Measurements from ENCODE around the gene DGKZ.

Gene DGKZ

GRCh38 chr11:46366260-46366659 is 19.0 kb downstream of the DGKZ start:
- Histone ChIP-seq H3K79me1 (ENCODE audit: low read depth, low read length) (peaks cover 16% of the 10 kb centered on the region), H3K23ac (ENCODE audit: low read depth, low read length, poor library complexity) (peak overlapping the region; percentile 57), H3K9ac (ENCODE audit: low read depth, low read length, poor library complexity) (no peak overlapping the region), H3K14ac (ENCODE audit: low read length) (no peak overlapping the region), H2BK12ac (ENCODE audit: low read length) (no peak overlapping the region), H3K27me3 (ENCODE audit: control insufficient read depth in 3 of 3, insufficient read depth in 3 of 3, low read depth in 1 of 3, low read length in 3 of 3) (no peaks in the 10 kb centered on the region), H2BK120ac (ENCODE audit: low read depth, low read length) (no peak overlapping the region), H3K36me3 (replicated peaks in 1 of 2; ENCODE audit: control insufficient read depth in 2 of 2, insufficient read depth in 2 of 2, low read length in 2 of 2) (peaks cover 5 to 22% of the 10 kb centered on the region in 2 donors), H2BK5ac (ENCODE audit: low read length) (peak overlapping the region; percentile 42), H4K8ac (ENCODE audit: low read depth, low read length) (no peak overlapping the region), H3K4me3 (ENCODE audit: low read length in 2 of 2) (no peak overlapping the region), H2BK15ac (ENCODE audit: low read length) (peak overlapping the region; percentile 52), H3K4me1 (ENCODE audit: control insufficient read depth in 2 of 2, insufficient read depth in 1 of 2, low read depth in 1 of 2, low read length in 2 of 2) (peaks cover 33 to 35% of the 10 kb centered on the region in 2 donors), H3K4me2 (ENCODE audit: insufficient read depth, low read length, poor library complexity, severe bottlenecking) (no peak overlapping the region), H3K4ac (ENCODE audit: low read length) (no peak overlapping the region), H3K27ac (replicated peaks; ENCODE audit: low read length) (no peak overlapping the region), H2AFZ (ENCODE audit: low read length) (no peak overlapping the region), H3K9me3 (replicated peaks in 1 of 2; ENCODE audit: control insufficient read depth in 2 of 2, insufficient read depth in 1 of 2, low read depth in 1 of 2, low read length in 2 of 2) (peaks cover 0 to 2% of the 10 kb centered on the region in 2 donors), H3K18ac (ENCODE audit: low read length) (peak overlapping the region; percentile 52), H2AK5ac (ENCODE audit: low read depth, low read length) (no peak overlapping the region), H4K91ac (ENCODE audit: low read depth, low read length, poor library complexity) (no peak overlapping the region)
- no CpG with 5 or more reads among the region's 22 CpGs for WGBS, 2 donors (ENCODE audit: extremely low coverage in 2 of 2, insufficient read length in 2 of 2, insufficient replicate concordance in 1 of 2)
- no peak for DNase-seq (ENCODE audit: low spot score)

DNA sequence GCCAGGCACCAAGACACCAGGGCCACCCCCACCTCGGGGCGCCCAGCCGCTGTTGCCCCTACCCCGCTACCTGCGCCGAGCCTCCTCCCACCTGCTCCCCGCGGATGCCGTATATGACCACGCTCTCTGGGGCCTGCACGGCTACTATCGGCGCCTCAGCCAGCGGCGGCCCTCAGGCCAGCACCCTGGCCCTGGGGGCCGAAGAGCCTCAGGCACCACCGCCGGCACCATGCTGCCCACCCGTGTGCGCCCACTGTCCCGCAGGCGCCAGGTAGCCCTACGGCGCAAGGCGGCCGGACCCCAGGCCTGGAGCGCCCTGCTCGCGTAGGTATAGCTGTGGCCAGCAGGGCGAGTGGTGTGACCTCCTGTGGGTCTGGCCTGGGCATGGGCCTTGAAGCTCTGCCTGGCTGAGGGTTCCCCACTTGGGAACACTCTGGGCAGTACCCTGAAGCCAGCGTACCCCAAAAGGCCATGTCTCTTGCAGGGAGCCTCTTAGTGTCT is 19.4 kb downstream of the DGKZ start:
- Histone ChIP-seq H3K9ac (ENCODE audit: low read depth, low read length, poor library complexity) (peak overlapping the region; percentile 72), H2BK15ac (ENCODE audit: low read length) (peak overlapping the region; percentile 52), H4K8ac (ENCODE audit: low read depth, low read length) (no peak overlapping the region), H3K18ac (ENCODE audit: low read length) (peak overlapping the region; percentile 52), H3K9me3 (replicated peaks in 1 of 2; ENCODE audit: control insufficient read depth in 2 of 2, insufficient read depth in 1 of 2, low read depth in 1 of 2, low read length in 2 of 2) (peaks cover 0 to 2% of the 10 kb centered on the region in 2 donors), H2BK120ac (ENCODE audit: low read depth, low read length) (no peak overlapping the region), H3K14ac (ENCODE audit: low read length) (no peak overlapping the region), H3K4me3 (ENCODE audit: low read length in 2 of 2) (no peak overlapping the region), H3K4me2 (ENCODE audit: insufficient read depth, low read length, poor library complexity, severe bottlenecking) (no peak overlapping the region), H3K27me3 (ENCODE audit: control insufficient read depth in 3 of 3, insufficient read depth in 3 of 3, low read depth in 1 of 3, low read length in 3 of 3) (no peaks in the 10 kb centered on the region), H2AFZ (ENCODE audit: low read length) (no peak overlapping the region), H4K91ac (ENCODE audit: low read depth, low read length, poor library complexity) (no peak overlapping the region), H3K27ac (replicated peaks; ENCODE audit: low read length) (no peak overlapping the region), H2BK12ac (ENCODE audit: low read length) (no peak overlapping the region), H3K4me1 (ENCODE audit: control insufficient read depth in 2 of 2, insufficient read depth in 1 of 2, low read depth in 1 of 2, low read length in 2 of 2) (peaks cover 30 to 31% of the 10 kb centered on the region in 2 donors), H3K4ac (ENCODE audit: low read length) (no peak overlapping the region), H2AK5ac (ENCODE audit: low read depth, low read length) (peak overlapping the region; percentile 38), H3K36me3 (replicated peaks in 1 of 2; ENCODE audit: control insufficient read depth in 2 of 2, insufficient read depth in 2 of 2, low read length in 2 of 2) (peaks cover 8 to 24% of the 10 kb centered on the region in 2 donors), H3K79me1 (ENCODE audit: low read depth, low read length) (peaks cover 16% of the 10 kb centered on the region), H2BK5ac (ENCODE audit: low read length) (peak overlapping the region; percentile 85), H3K23ac (ENCODE audit: low read depth, low read length, poor library complexity) (peak overlapping the region; percentile 57)
- WGBS, 2 donors (ENCODE audit: extremely low coverage in 2 of 2, insufficient read length in 2 of 2, insufficient replicate concordance in 1 of 2) = no CpG with 5 or more reads among the region's 31 CpGs
- DNase-seq (ENCODE audit: low spot score) = no peak

DNA sequence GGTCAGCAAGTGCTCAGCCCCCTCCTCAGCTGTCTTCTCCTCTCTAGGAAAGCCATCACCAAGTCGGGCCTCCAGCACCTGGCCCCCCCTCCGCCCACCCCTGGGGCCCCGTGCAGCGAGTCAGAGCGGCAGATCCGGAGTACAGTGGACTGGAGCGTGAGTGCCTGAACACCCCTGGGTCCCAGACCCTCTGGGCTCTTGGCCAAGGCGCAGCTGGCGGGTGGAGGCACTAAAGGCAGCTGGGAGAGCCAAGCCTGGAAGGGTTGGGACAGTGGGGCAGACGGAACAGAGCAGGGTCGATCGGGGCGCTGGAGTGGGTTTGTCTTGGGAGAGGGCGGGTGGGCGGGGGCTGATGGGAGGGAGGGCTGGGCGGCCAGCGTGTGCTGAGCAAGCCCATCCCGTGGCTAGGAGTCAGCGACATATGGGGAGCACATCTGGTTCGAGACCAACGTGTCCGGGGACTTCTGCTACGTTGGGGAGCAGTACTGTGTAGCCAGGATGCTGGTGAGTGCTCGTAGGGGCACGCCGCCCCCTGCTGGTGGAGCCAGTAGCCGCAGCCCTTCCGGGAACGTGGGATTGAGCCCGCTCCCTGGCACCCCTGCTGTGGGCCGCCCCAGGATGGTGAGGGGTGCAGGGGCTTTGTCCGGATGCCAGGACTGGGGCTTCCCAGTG is 20.1 kb downstream of the DGKZ start:
- Histone ChIP-seq H4K91ac (ENCODE audit: low read depth, low read length, poor library complexity) (no peak overlapping the region), H2AK5ac (ENCODE audit: low read depth, low read length) (peak overlapping the region; percentile 66), H3K9me3 (replicated peaks in 1 of 2; ENCODE audit: control insufficient read depth in 2 of 2, insufficient read depth in 1 of 2, low read depth in 1 of 2, low read length in 2 of 2) (peaks cover 0 to 2% of the 10 kb centered on the region in 2 donors), H3K27ac (replicated peaks; ENCODE audit: low read length) (no peak overlapping the region), H2BK15ac (ENCODE audit: low read length) (no peak overlapping the region), H3K36me3 (replicated peaks in 1 of 2; ENCODE audit: control insufficient read depth in 2 of 2, insufficient read depth in 2 of 2, low read length in 2 of 2) (peaks cover 8 to 29% of the 10 kb centered on the region in 2 donors), H2BK120ac (ENCODE audit: low read depth, low read length) (no peak overlapping the region), H3K27me3 (ENCODE audit: control insufficient read depth in 3 of 3, insufficient read depth in 3 of 3, low read depth in 1 of 3, low read length in 3 of 3) (no peaks in the 10 kb centered on the region), H3K14ac (ENCODE audit: low read length) (no peak overlapping the region), H3K18ac (ENCODE audit: low read length) (peak overlapping the region; percentile 78), H3K23ac (ENCODE audit: low read depth, low read length, poor library complexity) (peak overlapping the region; percentile 90), H3K4ac (ENCODE audit: low read length) (no peak overlapping the region), H3K79me1 (ENCODE audit: low read depth, low read length) (peaks cover 9% of the 10 kb centered on the region), H2BK12ac (ENCODE audit: low read length) (no peak overlapping the region), H3K4me2 (ENCODE audit: insufficient read depth, low read length, poor library complexity, severe bottlenecking) (no peak overlapping the region), H2BK5ac (ENCODE audit: low read length) (peak overlapping the region; percentile 85), H3K4me1 (ENCODE audit: control insufficient read depth in 2 of 2, insufficient read depth in 1 of 2, low read depth in 1 of 2, low read length in 2 of 2) (peaks cover 24 to 28% of the 10 kb centered on the region in 2 donors), H2AFZ (ENCODE audit: low read length) (no peak overlapping the region), H3K4me3 (ENCODE audit: low read length in 2 of 2) (no peak overlapping the region), H3K9ac (ENCODE audit: low read depth, low read length, poor library complexity) (peak overlapping the region; percentile 72), H4K8ac (ENCODE audit: low read depth, low read length) (no peak overlapping the region)
- no CpG with 5 or more reads among the region's 32 CpGs for WGBS, 2 donors (ENCODE audit: extremely low coverage in 2 of 2, insufficient read length in 2 of 2, insufficient replicate concordance in 1 of 2)
- no peak for DNase-seq (ENCODE audit: low spot score)

GRCh38 chr11:46367916-46368267 is 20.6 kb downstream of the DGKZ start:
- Histone ChIP-seq H3K18ac (ENCODE audit: low read length) (peak overlapping the region; percentile 78), H3K23ac (ENCODE audit: low read depth, low read length, poor library complexity) (peak overlapping the region; percentile 90), H3K27me3 (ENCODE audit: control insufficient read depth in 3 of 3, insufficient read depth in 3 of 3, low read depth in 1 of 3, low read length in 3 of 3) (no peaks in the 10 kb centered on the region), H2BK15ac (ENCODE audit: low read length) (no peak overlapping the region), H2BK120ac (ENCODE audit: low read depth, low read length) (no peak overlapping the region), H3K4me3 (ENCODE audit: low read length in 2 of 2) (no peak overlapping the region), H3K27ac (replicated peaks; ENCODE audit: low read length) (no peak overlapping the region), H3K14ac (ENCODE audit: low read length) (no peak overlapping the region), H4K8ac (ENCODE audit: low read depth, low read length) (no peak overlapping the region), H3K79me1 (ENCODE audit: low read depth, low read length) (peaks cover 7% of the 10 kb centered on the region), H3K36me3 (replicated peaks in 1 of 2; ENCODE audit: control insufficient read depth in 2 of 2, insufficient read depth in 2 of 2, low read length in 2 of 2) (peaks cover 8 to 32% of the 10 kb centered on the region in 2 donors), H2BK5ac (ENCODE audit: low read length) (no peak overlapping the region), H3K9ac (ENCODE audit: low read depth, low read length, poor library complexity) (no peak overlapping the region), H2AFZ (ENCODE audit: low read length) (no peak overlapping the region), H2BK12ac (ENCODE audit: low read length) (no peak overlapping the region), H3K4ac (ENCODE audit: low read length) (no peak overlapping the region), H3K9me3 (replicated peaks in 1 of 2; ENCODE audit: control insufficient read depth in 2 of 2, insufficient read depth in 1 of 2, low read depth in 1 of 2, low read length in 2 of 2) (peaks cover 0 to 2% of the 10 kb centered on the region in 2 donors), H4K91ac (ENCODE audit: low read depth, low read length, poor library complexity) (no peak overlapping the region), H2AK5ac (ENCODE audit: low read depth, low read length) (peak overlapping the region; percentile 66), H3K4me2 (ENCODE audit: insufficient read depth, low read length, poor library complexity, severe bottlenecking) (no peak overlapping the region), H3K4me1 (ENCODE audit: control insufficient read depth in 2 of 2, insufficient read depth in 1 of 2, low read depth in 1 of 2, low read length in 2 of 2) (peaks cover 19 to 25% of the 10 kb centered on the region in 2 donors)
- WGBS, 2 donors (ENCODE audit: extremely low coverage in 2 of 2, insufficient read length in 2 of 2, insufficient replicate concordance in 1 of 2) = no CpG with 5 or more reads among the region's 12 CpGs
- no peak for DNase-seq (ENCODE audit: low spot score)

Measured in neuronal stem cell (in vitro differentiated cells).